HCT116 (cell line): Measurements from ENCODE around the gene ICAM2. TPM values are rescaled to one million over a fixed set of nuclear protein-coding genes. Genes with fewer than 3 reads are reported as not detected.

ENCODE experiments used
- ATAC-seq: fragments of 200-7000 bp; cut with Tn5 transposase; 2 replicates; pipeline ENCODE4 v1.9.1; 2020; ENCODE audit warnings: mild to moderate bottlenecking, moderate library complexity
- BruUV-seq: library from RNA; stranded (reverse); fragments of 400-500 nt; replicated peaks from 2 replicates; lab custom pipeline; 2021; lab: Mats Ljungman, UMichigan
- CTCF ChIA-PET: fragments of 300-600 bp; sonication (Branson Sonifier 250); formaldehyde crosslinking; loops from one replicate; lab custom pipeline; 2021; ENCODE audit warnings: antibody characterized with exemption; lab: Charles Lee
- POLR2A ChIA-PET: fragments of 300-600, 350-600 bp; sonication (Branson Sonifier 250); formaldehyde crosslinking; loops from one replicate; lab custom pipeline; 2021; ENCODE audit warnings: antibody characterized with exemption; lab: Charles Lee
- RAD21 ChIA-PET, 2 experiments: fragments of 300-600 bp; sonication (Branson Sonifier 250); formaldehyde crosslinking; loops; one replicate each; lab custom pipeline; 2023; ENCODE audit warnings: low total read pairs in 2 of 2; ENCODE audit not compliant: uncharacterized antibody in 2 of 2, unreplicated experiment in 2 of 2, low non-redundant PET in 1 of 2; lab: Charles Lee
- DNase-seq: peaks from one replicate; pipeline ENCODE4 v3.0.0-alpha.2; 2010; ENCODE audit warnings: low read depth, low spot score
- H2AFZ ChIP-seq: fragments of 200-600 bp; shearing (Covaris generic), sonication (generic); 2 replicates; pipeline ENCODE4 v1.6.1; 2017; ENCODE audit warnings: low read depth, mixed run types, mixed read lengths, antibody characterized with exemption, low read length; ENCODE audit not compliant: poor library complexity, severe bottlenecking
- H3K27ac ChIP-seq: 2 replicates; pipeline ENCODE4 v1.5.1; 2012; ENCODE audit warnings: low read depth, low read length
- H3K27me3 ChIP-seq: fragments of 200-600 bp; sonication (generic); 2 replicates; pipeline ENCODE4 v1.6.1; 2016; ENCODE audit warnings: mixed run types, low read length, mixed read lengths; ENCODE audit not compliant: insufficient read depth
- H3K36me3 ChIP-seq, 2 experiments: fragments of 200-500 bp in 1 of 2; fragments of 200-600 bp in 1 of 2; sonication (Bioruptor generic) in 1 of 2; sonication (generic) in 1 of 2; 2 replicates each; pipeline versions ENCODE4 v1.5.1 to v1.6.1; 2014 to 2016; ENCODE audit warnings: low read length in 2 of 2, inconsistent platforms in 1 of 2, mixed read lengths in 1 of 2, mixed run types in 1 of 2; ENCODE audit not compliant: insufficient read depth in 2 of 2, control insufficient read depth in 1 of 2
- H3K4me1 ChIP-seq, 2 experiments: fragments of 200-600 bp in 1 of 2; sonication (generic) in 1 of 2; 2 replicates each; pipeline versions ENCODE4 v1.5.1 to v1.6.1; 2012 to 2017; ENCODE audit warnings: low read length in 2 of 2, inconsistent platforms in 1 of 2, mild to moderate bottlenecking in 1 of 2, mixed read lengths in 1 of 2, mixed run types in 1 of 2, moderate library complexity in 1 of 2; ENCODE audit not compliant: insufficient read depth in 2 of 2, control insufficient read depth in 1 of 2
- H3K4me2 ChIP-seq: fragments of 200-600 bp; sonication (generic); 2 replicates; pipeline ENCODE4 v1.6.1; 2017; ENCODE audit warnings: mixed run types, low read length, mixed read lengths
- H3K4me3 ChIP-seq, 2 experiments: fragments of 200-600 bp in 1 of 2; sonication (generic) in 1 of 2; replicated peaks in 1 of 2; 2 replicates each; pipeline ENCODE4 v1.5.1; 2011 to 2016; ENCODE audit warnings: low read length in 2 of 2, control low read depth in 1 of 2, low read depth in 1 of 2, mild to moderate bottlenecking in 1 of 2, mixed read lengths in 1 of 2, mixed run types in 1 of 2
- H3K79me2 ChIP-seq: fragments of 200-600 bp; sonication (generic); 2 replicates; pipeline ENCODE4 v1.6.1; 2017; ENCODE audit warnings: mild to moderate bottlenecking, mixed run types, low read length, moderate library complexity, mixed read lengths; ENCODE audit not compliant: insufficient read depth
- H3K9ac ChIP-seq: fragments of 200-600 bp; sonication (generic); 2 replicates; pipeline ENCODE4 v1.6.1; 2016; ENCODE audit warnings: low read length, mixed read lengths
- H3K9me2 ChIP-seq: fragments of 200-600 bp; sonication (generic), shearing (Covaris generic); 2 replicates; pipeline ENCODE4 v1.6.1; 2017; ENCODE audit warnings: mixed run types, mild to moderate bottlenecking, moderate library complexity; ENCODE audit not compliant: insufficient read depth
- H3K9me3 ChIP-seq, 2 experiments: fragments of 200-500 bp in 1 of 2; fragments of 200-600 bp in 1 of 2; sonication (Bioruptor generic) in 1 of 2; sonication (generic) in 1 of 2; 2 replicates each; pipeline ENCODE4 v1.6.1; 2014 to 2017; ENCODE audit warnings: low read length in 2 of 2, mixed read lengths in 2 of 2, inconsistent platforms in 1 of 2, low read depth in 1 of 2, mild to moderate bottlenecking in 1 of 2, mixed run types in 1 of 2, moderate library complexity in 1 of 2; ENCODE audit not compliant: control insufficient read depth in 1 of 2, insufficient read depth in 1 of 2
- H4K20me1 ChIP-seq: fragments of 200-600 bp; sonication (generic), shearing (Covaris generic); 2 replicates; pipeline ENCODE4 v1.6.1; 2017; ENCODE audit warnings: mixed run types, mild to moderate bottlenecking, moderate library complexity; ENCODE audit not compliant: insufficient read depth
- ATF3 ChIP-seq: IDR thresholded peaks from 2 replicates; pipeline ENCODE4 v1.6.1; 2012
- CBX3 ChIP-seq: IDR thresholded peaks from 2 replicates; pipeline ENCODE4 v1.6.1; 2012; ENCODE audit warnings: low read depth
- CEBPB ChIP-seq: IDR thresholded peaks from 2 replicates; pipeline ENCODE4 v1.6.1; 2012; ENCODE audit warnings: low read depth
- EGR1 ChIP-seq: IDR thresholded peaks from 2 replicates; pipeline ENCODE4 v1.6.1; 2012; ENCODE audit warnings: low read depth
- ELF1 ChIP-seq: IDR thresholded peaks from 2 replicates; pipeline ENCODE4 v1.6.1; 2012; ENCODE audit warnings: low read depth, borderline replicate concordance
- EZH2phosphoT487 ChIP-seq: fragments of 200-600 bp; IDR thresholded peaks from 2 replicates; pipeline ENCODE4 v1.6.1; 2018; ENCODE audit warnings: antibody characterized with exemption, borderline replicate concordance
- FOSL1 ChIP-seq: IDR thresholded peaks from 2 replicates; pipeline ENCODE4 v1.6.1; 2012; ENCODE audit warnings: low read depth
- MAX ChIP-seq: IDR thresholded peaks from 2 replicates; pipeline ENCODE4 v1.6.1; 2012
- POLR2A ChIP-seq: IDR thresholded peaks from 2 replicates; pipeline ENCODE4 v1.7.0; 2011; ENCODE audit warnings: borderline replicate concordance; ENCODE audit not compliant: insufficient read depth, insufficient read length; ENCODE audit errors: extremely low read depth
- REST ChIP-seq: IDR thresholded peaks from 2 replicates; pipeline ENCODE4 v1.6.1; 2012; ENCODE audit warnings: low read depth
- SIN3A ChIP-seq: IDR thresholded peaks from 2 replicates; pipeline ENCODE4 v1.6.1; 2012; ENCODE audit warnings: low read depth
- SP1 ChIP-seq: IDR thresholded peaks from 2 replicates; pipeline ENCODE4 v1.6.1; 2012; ENCODE audit warnings: low read depth
- SRF ChIP-seq: IDR thresholded peaks from 2 replicates; pipeline ENCODE4 v1.6.1; 2012; ENCODE audit warnings: low read depth
- TCF7L2 ChIP-seq: IDR thresholded peaks from 2 replicates; pipeline ENCODE4 v1.7.0; 2011; ENCODE audit warnings: borderline replicate concordance, inconsistent platforms; ENCODE audit not compliant: insufficient read depth, insufficient read length; ENCODE audit errors: extremely low read depth
- YY1 ChIP-seq: IDR thresholded peaks from 2 replicates; pipeline ENCODE4 v1.6.1; 2011; ENCODE audit warnings: low read length, low read depth, moderate library complexity, mild to moderate bottlenecking; ENCODE audit not compliant: insufficient replicate concordance; ENCODE audit errors: extremely low read depth
- ZFX ChIP-seq: fragments of 450-650 bp; IDR thresholded peaks from 2 replicates; pipeline ENCODE4 v1.6.1; 2017
- ZNF274 ChIP-seq: fragments of 200-500 bp; sonication (Bioruptor generic); IDR thresholded peaks from 2 replicates; pipeline ENCODE4 v1.6.1; 2014; ENCODE audit warnings: mild to moderate bottlenecking, low read depth, low read length, inconsistent platforms
- intact Hi-C: fragments of 100-400 bp; cut with micrococcal nuclease; formaldehyde crosslinking; loops from 2 replicates; pipeline ENCODE4 v1.10.0; 2022
- total RNA-seq: library from RNA; stranded (reverse); gene quantifications from one replicate; pipeline ENCODE4 v1.2.1, GENCODE V29; 2021; ENCODE audit not compliant: unreplicated experiment

The ICAM2 gene
- total RNA-seq, 1 experiment from 2014 or later = 0.61 TPM

- no peak overlapping the region for H3K9ac ChIP-seq
- ChIA-PET CTCF (no interaction called here), POLR2A (no interaction called here), RAD21 (no interaction called here)
- H3K4me1 ChIP-seq = peaks cover 8 to 12% of the 10 kb centered on the region in 2 experiments
- ATAC-seq = no peak
- DNase-seq = no peak
- no peaks in the 10 kb centered on the region for H3K9me3 ChIP-seq
- H3K36me3 ChIP-seq = no peaks in the 10 kb centered on the region
- H3K4me2 ChIP-seq = no peak overlapping the region
- H3K9me2 ChIP-seq = no peaks in the 10 kb centered on the region
- no peak overlapping the region for H2AFZ ChIP-seq
- TF ChIP-seq ZNF274 (no peak), EZH2phosphoT487 (no peak), SP1 (no peak), REST (no peak), ELF1 (no peak), ZFX (no peak), CBX3 (no peak), CEBPB (no peak), MAX (no peak), TCF7L2 (no peak), ATF3 (no peak), FOSL1 (no peak), EGR1 (no peak), SIN3A (no peak), POLR2A (no peak), SRF (no peak), YY1 (no peak)
- intact Hi-C loops = no loop called here
- no peak overlapping the region for H3K4me3 ChIP-seq
- no peak overlapping the region for H3K27ac ChIP-seq
- H3K27me3 ChIP-seq = peaks cover 3% of the 10 kb centered on the region; the same call in 1 of the 2 replicates
- BruUV-seq = no TSS peak
- H3K79me2 ChIP-seq = no peaks in the 10 kb centered on the region
- no peaks in the 10 kb centered on the region for H4K20me1 ChIP-seq
Observed at GRCh38 chr17:64001091-64001579, 19.3 kb downstream of the ICAM2 start.
